Measurements from ENCODE around the gene HOPX.
"Not testable (repeated sequence)": the region's sequence is repeated elsewhere in the genome, so short reads cannot be mapped to it uniquely, and the experiment has no call there.

HOPX gene

DNA sequence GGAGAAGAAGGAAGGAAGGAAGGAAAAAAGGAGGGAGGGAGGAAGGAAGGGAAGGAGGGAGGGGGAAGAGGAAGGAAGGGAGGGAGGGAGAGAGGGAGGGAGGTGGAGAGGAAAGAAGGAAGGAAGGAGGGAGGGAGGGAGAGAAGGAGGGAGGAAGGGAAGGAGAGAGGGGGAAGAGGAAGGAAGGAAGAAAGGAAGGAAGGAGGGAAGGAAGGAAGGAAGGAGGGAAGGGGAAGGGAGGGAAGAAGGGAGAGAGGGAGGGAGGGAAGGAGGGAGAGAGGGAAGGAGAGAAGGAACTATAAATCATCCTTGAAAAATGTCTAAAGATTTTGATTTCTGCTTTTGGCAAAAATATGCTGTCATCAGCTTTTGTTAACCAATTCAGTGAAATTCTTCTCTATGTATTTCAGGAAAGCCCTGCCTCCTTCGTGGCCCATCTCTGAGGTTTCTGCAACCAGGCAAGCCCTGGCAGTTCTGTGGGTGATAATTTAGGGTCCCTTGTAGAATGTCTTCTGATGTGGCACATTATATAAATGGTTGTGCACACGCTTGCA, 7.1 kb upstream of the HOPX start:
- DNase-seq (ENCODE audit: low read depth in 2 of 2) = no peak

DNA sequence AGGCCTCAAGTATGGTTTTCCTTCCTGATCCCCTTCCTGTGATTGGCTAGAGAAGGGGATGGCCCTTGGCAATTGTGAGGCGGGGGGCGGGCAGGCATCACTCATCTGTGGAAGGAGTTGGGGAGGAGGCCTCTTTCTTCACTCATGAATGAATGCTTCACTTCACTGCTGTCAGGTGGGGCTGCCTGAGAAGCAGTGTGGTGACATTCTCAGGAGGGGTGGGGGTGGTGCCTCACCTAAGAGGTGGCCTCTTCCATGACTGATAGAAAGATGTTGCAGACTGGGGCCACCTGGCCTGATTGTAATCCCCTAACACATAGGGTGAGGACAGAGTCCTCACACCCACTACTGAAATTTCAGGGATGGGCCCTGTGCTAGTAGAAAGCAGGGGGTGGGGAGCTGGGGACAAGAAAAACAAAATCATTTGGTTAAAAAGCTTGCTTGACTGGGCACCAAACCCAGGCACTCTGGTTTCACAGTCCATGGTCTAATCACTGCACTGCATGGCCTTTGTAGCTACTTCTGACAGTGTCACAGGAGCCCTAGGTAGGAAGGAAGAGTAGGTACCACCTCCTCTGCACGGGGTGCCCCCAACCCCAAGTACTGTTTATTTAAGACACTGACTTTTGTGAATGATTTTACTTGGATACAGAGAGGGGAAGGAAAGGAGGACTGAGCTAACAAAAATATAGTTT, 5.6 kb upstream of the HOPX start:
- DNase-seq (ENCODE audit: low read depth in 2 of 2) = no peak

DNA sequence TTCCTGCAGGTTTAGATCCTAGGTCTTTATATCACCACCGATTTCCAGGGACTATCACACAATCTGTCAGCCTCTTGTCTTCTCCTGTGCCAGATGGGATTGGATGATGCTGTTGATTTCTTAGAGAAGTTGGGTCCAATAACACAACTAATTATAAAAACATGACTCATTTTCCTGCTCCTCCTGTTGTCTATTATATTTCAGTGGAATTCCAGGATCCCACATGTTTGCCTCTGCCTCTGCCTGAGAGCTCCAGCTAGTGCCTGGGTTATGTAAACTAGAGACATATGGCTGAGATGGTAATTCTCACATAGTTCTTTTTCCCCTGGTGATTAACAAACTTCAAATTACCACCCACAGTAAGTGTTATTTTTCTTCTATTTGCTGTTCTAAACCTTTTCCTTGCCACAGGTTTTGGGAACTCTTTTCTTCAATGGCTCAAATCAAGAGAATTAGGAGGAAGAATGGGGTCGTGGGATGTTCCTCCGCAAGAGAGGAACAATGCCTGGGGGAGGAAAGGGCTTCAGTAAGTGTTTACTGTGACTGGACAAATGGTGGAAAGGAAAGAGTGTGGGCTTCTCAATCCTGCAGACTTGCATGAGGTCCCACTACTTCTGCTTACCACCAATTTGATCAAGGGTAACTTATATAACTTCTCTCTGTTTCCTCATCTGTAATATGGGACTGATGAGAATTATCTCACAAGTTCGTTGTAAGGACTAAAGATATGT, 3.4 kb upstream of the HOPX start:
- no peak for DNase-seq (ENCODE audit: low read depth in 2 of 2)

DNA sequence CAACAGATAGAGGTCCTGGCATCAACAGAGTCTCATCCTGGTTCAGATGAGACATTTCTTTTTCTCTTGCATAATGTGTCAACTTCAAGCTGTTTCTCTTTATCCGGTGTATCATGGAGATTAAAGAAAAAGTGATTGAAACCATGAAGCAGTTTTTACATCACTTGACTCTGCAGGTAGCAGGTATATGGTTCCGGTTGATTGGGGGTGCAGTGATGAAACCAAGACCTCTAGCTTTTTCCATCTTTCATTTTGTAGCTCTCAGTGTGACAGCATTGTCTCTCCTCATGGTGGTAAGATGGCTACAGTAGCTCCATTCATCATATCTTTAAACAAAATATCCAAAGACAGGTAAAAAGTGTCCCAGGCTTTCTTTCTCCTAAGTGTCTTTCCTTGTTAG, 2.4 kb upstream of the HOPX start:
- DNase-seq (ENCODE audit: low read depth in 2 of 2) = no peak

DNA sequence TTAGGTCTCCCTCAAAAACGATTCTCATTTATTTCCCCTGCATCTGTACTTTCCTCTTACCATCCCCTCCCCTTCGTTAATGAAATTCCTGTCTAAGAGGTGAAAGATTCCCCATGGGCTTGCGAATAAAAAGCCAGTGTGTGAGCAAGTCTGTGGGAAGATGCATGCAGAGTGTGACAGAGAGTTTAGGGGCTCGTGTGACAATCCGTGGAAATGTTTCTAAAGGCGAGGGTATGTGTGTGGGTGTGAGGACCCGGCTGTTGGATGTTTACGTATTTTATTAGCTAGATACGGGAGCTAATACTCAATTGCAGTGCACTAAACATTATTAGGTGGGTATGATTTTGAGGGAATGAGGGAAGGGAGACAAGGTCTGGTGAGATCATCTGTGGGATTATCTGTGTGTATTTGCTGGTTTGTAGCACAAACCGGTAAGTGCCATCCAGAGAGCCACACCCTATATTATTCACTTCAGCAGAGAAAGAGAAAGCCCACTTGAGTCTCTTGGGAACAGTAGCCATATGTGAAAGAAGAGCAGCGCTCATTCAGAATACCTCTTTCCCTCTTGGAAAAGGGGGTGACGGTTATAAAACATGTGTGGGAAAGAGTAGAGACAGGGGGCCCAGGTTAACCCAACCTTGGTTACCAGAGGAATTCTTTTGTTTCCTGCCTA, 893 bp upstream of the HOPX start:
- no peak for DNase-seq (ENCODE audit: low read depth in 2 of 2)

DNA sequence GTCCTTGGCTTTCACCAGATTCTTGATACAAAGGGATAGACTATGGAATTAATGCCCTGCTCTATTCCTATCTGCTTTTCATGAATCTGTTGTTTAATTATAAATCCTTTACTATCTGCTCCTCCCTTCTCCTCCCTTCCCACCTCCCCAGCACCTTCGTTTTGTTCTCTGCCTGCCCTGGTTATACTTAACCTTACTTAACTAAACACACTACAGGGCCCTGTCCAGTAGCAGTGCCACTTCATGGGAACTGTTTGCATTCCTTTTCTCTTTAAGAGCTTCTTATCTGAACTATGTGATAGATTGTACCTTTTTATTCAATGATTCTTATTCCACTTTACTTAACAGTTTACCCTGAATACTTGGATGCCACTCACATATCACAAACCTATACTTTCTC, 830 bp downstream of the HOPX start:
- no peak for DNase-seq (ENCODE audit: low read depth in 2 of 2)

DNA sequence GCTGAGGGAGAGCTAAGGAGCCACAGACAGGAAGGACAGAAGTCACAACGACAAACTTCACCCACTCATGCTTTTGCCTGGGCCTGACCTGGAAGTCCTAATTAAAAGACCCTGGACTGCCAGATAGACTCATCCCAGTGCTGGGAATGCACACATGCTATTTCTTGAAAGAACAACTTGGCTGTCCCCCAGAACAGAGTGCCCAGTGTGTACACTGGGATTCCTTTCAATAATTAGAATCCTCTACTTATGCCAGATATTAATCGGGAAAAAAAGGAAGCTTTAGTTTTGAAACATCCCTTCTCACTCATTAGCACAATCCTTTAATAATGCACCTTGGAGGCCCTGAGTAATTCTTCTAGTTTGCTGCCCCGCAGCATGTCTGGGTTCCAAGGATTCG, 3.4 kb downstream of the HOPX start:
- no peak for DNase-seq (ENCODE audit: low read depth in 2 of 2)

DNA sequence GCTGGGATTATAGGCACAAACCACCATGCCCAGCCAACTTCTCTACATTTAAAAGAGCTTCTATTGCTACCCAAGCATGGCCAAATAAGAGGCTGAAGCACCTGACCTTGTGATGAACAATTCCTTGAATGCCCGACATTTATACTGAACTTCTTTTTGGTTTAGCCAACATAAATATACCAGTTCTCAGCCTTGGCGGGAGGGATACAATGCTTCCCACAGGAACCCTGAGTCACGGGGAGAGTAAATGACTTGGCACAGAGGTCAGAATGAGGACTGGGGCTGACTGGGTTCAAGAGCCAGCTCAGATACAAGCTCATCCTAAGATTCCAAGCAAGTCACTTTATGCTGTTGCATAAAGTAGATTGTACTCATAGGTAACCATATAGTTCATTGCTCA, 6.1 kb downstream of the HOPX start:
- DNase-seq (ENCODE audit: low read depth in 2 of 2) = no peak

DNA sequence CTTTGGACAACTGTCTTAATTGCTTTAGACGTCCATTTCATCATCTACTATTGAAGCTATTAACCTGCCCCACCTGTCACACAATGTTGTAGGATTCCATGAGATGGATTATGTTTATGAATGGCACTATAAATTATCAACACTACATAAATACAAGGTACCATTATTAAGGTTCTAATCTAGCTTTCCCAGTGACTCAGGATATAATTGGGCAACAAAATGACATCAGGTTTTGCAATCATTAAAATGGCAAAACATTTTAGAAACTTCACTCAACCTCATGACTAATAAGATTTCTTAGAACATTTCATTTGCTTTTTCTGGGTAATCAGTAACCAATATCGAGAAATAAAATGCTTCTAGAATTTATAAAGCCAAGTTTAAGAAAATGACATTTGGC, 9.2 kb downstream of the HOPX start:
- DNase-seq (ENCODE audit: low read depth in 2 of 2) = no peak

DNA sequence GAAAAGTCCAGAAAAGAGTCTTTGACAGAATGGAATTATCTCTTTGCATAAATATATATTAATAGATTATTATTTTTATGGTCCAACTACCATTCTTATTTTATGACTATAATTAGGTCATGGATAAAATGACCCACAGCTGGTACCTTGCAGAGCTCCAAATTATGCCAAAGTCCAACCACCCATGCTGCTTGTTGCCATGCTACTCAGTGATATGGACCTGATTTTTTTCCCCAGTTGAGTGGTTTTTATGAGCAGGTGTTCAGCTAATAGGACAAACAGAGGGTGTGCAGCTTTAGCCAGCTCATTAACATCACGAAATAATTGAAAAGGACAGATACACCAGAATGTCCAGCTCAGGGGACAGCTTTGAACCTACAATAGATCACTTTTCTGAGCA, 9.7 kb downstream of the HOPX start:
- no peak for DNase-seq (ENCODE audit: low read depth in 2 of 2)

DNA sequence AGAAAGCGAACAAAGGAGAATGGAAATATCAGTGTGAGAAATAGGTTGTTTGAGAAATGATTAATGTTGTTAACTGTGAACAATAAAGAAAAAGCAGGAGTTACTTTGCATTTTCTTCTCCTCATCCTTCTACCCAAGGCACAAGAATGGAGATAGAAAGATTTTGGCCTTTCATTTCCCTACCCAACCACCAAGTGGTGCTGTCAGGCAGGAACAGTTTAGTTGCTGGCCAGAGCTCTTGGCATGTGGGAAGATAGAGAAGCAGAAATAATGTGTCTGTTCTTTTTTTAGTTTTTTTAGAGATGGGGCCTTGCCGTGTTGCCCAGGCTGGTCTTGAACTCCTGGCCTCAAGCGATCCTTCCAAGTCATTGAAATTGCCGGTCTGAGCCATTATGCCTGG, 12.8 kb downstream of the HOPX start:
- no peak for DNase-seq (ENCODE audit: low read depth in 2 of 2)

DNA sequence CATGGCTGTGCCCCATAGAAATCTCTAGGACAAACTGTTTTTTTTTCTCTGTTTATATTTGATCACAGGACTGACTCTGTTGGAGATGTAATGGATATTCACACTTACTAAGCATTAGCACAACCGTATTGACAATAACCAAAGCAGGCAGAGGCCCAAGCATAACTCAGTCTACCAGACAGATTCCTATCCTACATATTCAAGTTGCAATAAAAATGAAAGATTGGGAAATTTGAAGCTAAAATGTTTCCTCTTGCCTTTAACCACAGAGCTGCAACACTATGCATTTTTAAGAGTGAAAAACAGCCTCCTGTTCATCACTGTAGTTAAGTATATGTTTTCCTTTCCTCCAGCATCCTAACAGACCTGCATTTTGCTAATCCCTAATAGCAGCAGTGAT, 13.7 kb downstream of the HOPX start:
- not testable (repeated sequence) for DNase-seq (ENCODE audit: low read depth in 2 of 2)

DNA sequence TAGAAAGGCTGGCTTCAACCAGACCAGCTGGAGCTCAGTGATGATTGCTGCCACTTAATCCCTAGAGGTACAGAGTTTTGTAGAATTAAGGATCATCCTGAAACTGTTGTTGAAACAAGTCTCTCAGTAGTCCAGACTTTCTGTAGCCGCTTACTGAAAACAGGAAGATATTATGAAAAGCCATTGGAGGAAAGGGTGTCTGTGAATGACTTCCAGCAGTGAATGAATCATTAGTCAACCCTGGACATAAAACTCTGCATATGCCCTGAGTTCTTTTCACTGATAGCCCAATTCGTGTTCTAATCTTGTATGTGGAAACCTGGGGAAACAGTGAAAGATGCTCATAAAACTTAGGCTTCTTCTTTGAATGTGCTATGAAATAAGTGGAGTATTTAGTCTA, 14.8 kb downstream of the HOPX start:
- DNase-seq (ENCODE audit: low read depth in 2 of 2) = no peak

DNA sequence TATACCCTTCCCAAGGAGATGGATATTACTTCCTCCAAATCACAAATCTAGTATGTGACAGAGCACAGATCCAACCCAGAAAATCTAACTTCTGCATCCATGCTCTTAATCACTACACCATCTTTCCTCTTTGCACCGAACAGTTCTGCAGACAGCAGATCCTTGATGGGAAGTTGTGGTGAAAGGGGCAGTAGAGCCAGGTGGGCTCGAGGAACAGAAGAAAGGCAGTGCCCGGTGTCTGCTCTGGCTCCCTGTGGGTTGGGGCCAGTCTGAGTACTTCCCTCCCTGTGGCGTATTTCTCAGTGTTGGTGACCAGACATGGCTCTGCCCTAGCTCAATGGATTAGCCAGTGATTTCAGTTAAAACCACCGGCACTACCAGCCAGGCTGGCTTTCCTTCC, 15.3 kb downstream of the HOPX start:
- DNase-seq (ENCODE audit: low read depth in 2 of 2) = no peak

DNA sequence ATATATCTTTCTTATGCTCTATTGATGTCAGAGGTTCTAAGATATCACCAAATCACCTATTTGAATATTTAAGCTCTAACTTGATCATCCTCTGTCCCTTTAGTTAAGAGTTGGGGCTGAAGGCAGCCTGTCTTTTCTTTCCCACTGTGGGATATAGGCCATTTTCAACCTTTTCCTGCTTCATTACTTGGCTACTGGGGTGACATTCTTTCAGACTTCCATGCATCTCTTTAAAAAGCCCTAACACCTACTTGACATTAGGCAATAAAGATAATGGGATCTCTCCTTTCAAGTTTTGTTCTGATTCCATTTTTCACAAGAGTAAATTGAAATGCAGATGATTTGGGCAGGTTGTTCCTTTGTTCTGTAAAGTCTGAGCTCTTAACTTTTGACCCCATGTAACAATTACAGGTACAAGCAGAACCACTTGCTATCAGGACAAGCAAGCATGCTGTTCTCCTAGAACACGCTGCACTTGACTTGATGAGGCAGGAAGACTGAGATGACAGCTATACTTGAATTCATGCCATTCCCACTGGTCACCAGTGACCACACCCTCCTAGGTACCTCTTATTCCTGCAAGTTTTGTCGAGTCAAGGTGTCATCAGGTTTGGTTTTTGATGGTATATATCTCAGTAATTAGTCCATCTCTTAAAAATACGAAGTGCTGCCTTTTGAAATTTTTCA, 18.2 kb downstream of the HOPX start:
- no peak for DNase-seq (ENCODE audit: low read depth in 2 of 2)

DNA sequence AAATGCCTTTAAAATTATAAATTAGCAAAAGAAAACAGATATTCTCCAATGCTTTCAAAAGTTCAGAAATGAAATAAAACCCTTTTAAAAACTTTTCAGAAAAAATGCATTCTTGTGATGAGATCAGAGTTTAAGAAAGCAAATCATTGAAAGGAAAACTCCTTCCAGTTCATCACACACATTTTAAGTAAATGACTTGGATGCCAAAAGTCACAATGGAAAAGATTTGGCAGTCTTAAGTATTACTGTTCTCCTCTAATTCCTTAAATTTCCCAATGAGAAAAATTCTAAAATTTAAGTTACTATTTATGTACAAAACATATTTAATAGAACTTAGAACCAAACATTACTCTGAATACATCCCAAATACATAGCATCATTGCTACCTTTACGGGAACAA, 21.1 kb downstream of the HOPX start:
- no peak for DNase-seq (ENCODE audit: low read depth in 2 of 2)

DNA sequence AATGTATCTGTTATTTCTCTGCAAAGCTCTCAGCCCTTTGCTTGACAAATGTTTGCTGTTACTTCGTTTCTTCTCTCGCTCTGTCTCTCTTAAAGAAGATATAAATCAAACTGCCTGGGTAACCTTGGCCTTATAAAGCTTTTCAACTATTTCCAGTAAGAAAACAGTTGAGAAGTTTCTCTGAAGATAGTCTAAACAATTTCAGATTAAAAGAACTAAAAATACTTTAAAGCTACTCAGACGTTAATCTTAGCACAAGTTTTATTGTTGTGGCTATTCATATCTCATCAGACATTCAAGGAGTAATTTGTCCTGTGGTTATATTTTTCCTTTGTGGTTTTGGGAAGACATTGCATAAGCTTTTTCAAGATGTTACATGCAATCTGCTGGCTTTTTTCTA, 22.6 kb downstream of the HOPX start:
- no peak for DNase-seq (ENCODE audit: low read depth in 2 of 2)

DNA sequence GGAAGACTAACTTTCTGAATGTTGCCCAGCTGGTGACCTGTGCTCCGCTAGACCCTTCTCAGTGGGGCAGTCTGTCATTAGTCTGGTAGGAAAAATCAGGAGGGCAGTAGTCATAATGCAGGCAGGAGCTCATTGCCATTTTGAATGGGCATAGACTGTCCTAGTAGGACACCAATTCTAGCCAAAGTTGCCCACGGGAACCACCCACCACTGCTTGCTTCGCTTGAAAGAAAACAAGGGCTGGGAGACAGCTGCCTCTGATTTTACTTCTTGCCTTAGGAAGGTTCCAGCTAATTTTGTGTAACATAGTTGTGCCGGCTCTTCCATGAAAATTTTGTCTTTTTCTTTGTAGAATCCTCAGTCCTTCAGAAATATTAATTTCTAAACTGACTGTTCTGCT, 23.3 kb downstream of the HOPX start:
- no peak for DNase-seq (ENCODE audit: low read depth in 2 of 2)

DNA sequence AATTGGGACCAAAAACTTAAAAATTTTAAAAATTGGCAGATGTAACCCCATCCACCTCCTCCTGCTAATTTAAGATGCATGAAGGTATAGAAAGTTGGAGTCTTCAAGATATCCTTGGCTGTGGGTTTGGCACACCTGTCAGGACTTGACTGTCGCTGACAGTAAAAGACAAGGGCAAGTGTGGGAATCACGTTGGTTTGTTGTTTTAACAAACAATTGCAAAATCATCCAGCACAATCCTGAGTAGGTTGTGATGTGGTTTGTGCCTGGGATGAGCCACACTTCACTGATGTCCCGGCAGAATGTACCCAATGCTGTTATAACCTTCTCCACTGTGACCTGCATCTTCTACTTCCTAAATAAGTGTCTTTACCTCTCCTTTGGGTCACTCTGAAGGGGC, 24.0 kb downstream of the HOPX start:
- no peak for DNase-seq (ENCODE audit: low read depth in 2 of 2)

DNA sequence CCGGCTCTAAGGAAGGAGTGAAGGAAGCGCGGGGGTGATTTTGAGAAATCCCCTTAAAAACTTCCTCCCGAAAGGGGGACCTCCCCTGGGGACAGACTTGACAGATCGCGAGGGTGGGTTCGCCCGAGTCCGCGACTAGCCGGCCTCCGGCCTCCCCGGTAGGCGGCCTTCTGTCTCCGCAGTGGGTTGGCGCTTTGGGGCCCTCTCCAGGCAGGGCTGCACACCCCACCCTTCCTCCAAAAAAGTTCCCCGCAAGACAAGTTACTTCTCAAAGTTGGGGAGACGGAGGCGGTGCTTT, 24.8 kb downstream of the HOPX start:
- DNase-seq (ENCODE audit: low read depth in 2 of 2) = peak in 1 of 2 donors; percentile 27

DNA sequence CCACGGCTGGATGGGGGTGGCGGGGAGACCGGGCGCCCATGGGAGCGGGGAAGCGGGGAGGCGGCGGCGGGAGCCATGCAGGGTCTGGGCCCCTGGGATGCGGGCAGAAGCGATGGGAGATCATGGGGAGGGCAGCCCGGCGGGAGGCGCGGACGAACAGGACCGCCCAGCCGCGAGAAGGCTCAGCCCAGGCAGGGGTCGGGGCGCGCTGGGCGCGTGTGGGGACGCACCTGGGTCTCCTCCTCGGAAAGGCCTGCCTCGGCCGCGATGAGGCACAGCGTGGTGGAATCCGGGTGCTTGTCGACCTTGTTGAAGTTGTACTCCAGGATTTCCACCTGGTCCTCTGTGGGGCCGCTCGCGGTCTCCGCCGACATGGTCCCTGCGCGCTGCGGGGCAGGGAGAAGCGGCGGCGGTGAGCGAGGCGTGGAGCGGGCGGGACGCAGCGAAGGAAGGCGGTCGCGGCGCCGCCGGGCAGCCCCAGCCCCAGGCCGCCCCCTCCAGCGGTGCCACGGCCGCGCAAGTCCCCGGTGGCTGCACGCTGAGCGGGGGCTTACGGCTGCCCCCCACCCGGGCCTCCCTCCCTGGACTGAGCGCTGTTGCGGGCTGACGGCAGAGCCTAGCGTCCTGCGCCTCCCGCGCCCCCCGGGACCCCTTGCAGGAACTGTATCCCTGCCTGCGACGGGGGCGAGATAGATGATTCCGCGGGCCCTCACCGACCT, 25.3 kb downstream of the HOPX start:
- no peak for DNase-seq (ENCODE audit: low read depth in 2 of 2)

DNA sequence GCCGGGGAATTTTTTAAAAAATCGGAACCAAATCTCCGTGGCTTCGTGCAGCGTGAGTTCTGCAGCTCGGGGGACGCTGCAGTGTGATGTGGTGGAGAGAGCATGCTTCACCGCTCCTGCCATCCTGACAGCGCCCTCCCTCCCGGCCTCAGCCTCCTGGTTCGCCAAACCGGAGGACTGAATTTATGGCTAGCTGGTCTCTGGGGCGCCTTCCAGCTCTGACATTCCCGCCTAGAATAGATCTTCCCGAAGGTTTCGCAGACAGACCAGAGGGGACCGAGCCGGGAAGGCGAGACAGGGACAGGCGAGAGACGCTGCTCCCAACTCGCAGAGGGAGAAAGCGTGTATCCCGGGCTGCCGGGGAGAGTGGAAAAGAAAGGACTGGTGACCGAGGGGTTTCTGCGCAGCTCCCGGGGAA, 25.9 kb downstream of the HOPX start:
- DNase-seq (ENCODE audit: low read depth in 2 of 2) = no peak
